Kidney (tissue), 14 donors: ENCODE data around the gene ORC4. TPM values are rescaled to one million over a fixed set of nuclear protein-coding genes. Genes with fewer than 3 reads are reported as not detected.

Experiments used
- DNase-seq, 5 donors: peaks; one replicate each; pipeline ENCODE4 v3.0.0-alpha.2; 2013 to 2020
- FAIRE-seq: peaks from 2 replicates; lab custom pipeline; 2012; peaks lifted over from hg19 to GRCh38; lab: Jason Lieb, UNC
- H3K27ac ChIP-seq, 2 donors: one replicate each; pipeline ENCODE4 v1.7.0; 2013; ENCODE audit warnings: low read depth in 2 of 2, low read length in 2 of 2, inconsistent platforms in 1 of 2
- H3K27me3 ChIP-seq: one replicate; pipeline ENCODE4 v1.7.1; 2013; ENCODE audit warnings: low read length, inconsistent platforms; ENCODE audit not compliant: control insufficient read depth, insufficient read depth
- H3K36me3 ChIP-seq, 3 donors: one replicate each; pipeline versions ENCODE4 v1.7.0 to v1.7.1; 2013; ENCODE audit warnings: low read length in 3 of 3, control low read depth in 1 of 3, inconsistent platforms in 1 of 3; ENCODE audit not compliant: insufficient read depth in 3 of 3, control insufficient read depth in 2 of 3
- H3K4me1 ChIP-seq, 3 donors: one replicate each; pipeline versions ENCODE4 v1.7.0 to v1.7.1; 2013; ENCODE audit warnings: low read length in 3 of 3, inconsistent platforms in 1 of 3, low read depth in 1 of 3; ENCODE audit not compliant: control insufficient read depth in 2 of 3, insufficient read depth in 2 of 3
- H3K4me3 ChIP-seq, 3 donors: one replicate each; pipeline versions ENCODE4 v1.7.0 to v1.8.1; 2013; ENCODE audit warnings: low read length in 3 of 3, control low read depth in 1 of 3, inconsistent platforms in 1 of 3
- H3K9ac ChIP-seq, 3 donors: one replicate each; pipeline versions ENCODE4 v1.7.0 to v1.7.1; 2013; ENCODE audit warnings: low read length in 3 of 3, control low read depth in 1 of 3, inconsistent platforms in 1 of 3
- H3K9me3 ChIP-seq, 3 donors: one replicate each; pipeline versions ENCODE4 v1.7.0 to v1.7.1; 2013; ENCODE audit warnings: low read length in 3 of 3, control low read depth in 1 of 3, inconsistent platforms in 1 of 3; ENCODE audit not compliant: control insufficient read depth in 2 of 3, insufficient read depth in 1 of 3
- intact Hi-C: fragments of 100-400 bp; cut with DNase I; formaldehyde crosslinking; loops from one replicate; pipeline ENCODE4 v1.11.1; 2022
- polyA plus RNA-seq: library from polyadenylated mRNA; stranded (reverse); fragments of 350-450 nt; fragmentation: Illumina TruSeq; extraction: RNeasy Lipid Tissue Mini Kit (QIAGEN cat#74804); gene quantifications from one replicate; pipeline ENCODE4 v1.2.3, GENCODE V29; 2014; ENCODE audit warnings: low read depth, low replicate concordance; ENCODE audit not compliant: insufficient read depth
- total RNA-seq: library from RNA; stranded (reverse); fragmentation: NEBNext Ultra II Directional; extraction: Animal tissue kit (Norgen Biotek cat#: 25700); gene quantifications from one replicate; pipeline ENCODE4 v1.2.1, GENCODE V29; 2021
- TF ChIP-seq, protein P1 (sequence below): IDR thresholded peaks from 3 replicates; pipeline ENCODE4 v1.5.1; 2012; ENCODE audit warnings: mild to moderate bottlenecking, moderate library complexity, borderline replicate concordance; ENCODE audit not compliant: insufficient read depth; ENCODE audit errors: extremely low read depth
- donor health status: control.
- donor health status: control.
- donor health status: control.
- donor health status: control.
- donor health status: control.
- donor health status: DM: yes; HTN: yes; CAD: no.
- donor health status: Normal renal cell carcinoma (clear cell type).

Gene ORC4
- total and polyA plus RNA-seq, 2 donors from 2014 or later: 34.5 to 49.7 TPM

DNA sequence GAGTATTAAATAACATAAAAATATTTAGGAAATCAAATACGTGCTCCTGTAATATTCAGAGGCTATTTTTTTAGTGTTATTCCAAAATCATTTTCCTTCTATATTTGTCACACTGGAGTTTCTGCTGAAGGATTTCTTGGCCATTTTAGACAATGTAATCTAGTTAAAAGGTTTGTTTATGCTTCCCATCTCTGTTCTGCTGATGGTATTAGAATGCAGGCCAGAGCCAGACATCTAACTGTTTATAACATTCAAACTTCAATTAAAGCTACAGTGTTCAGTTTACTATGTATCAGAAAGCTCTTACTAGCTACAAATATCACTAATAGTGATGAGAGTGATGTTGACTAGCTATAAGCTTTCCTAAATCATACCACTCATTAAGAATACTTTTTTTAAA lies 8.2 kb upstream of the ORC4 start:
- DNase-seq (no peak), FAIRE-seq (no peak)
- H3K4me1 ChIP-seq: no peaks in the 10 kb centered on the region
- H3K27me3 ChIP-seq: no peaks in the 10 kb centered on the region
- no peak overlapping the region for H3K9ac ChIP-seq
- no peak overlapping the region for H3K4me3 ChIP-seq
- no peaks in the 10 kb centered on the region for H3K9me3 ChIP-seq
- TF ChIP-seq, protein P1, sequence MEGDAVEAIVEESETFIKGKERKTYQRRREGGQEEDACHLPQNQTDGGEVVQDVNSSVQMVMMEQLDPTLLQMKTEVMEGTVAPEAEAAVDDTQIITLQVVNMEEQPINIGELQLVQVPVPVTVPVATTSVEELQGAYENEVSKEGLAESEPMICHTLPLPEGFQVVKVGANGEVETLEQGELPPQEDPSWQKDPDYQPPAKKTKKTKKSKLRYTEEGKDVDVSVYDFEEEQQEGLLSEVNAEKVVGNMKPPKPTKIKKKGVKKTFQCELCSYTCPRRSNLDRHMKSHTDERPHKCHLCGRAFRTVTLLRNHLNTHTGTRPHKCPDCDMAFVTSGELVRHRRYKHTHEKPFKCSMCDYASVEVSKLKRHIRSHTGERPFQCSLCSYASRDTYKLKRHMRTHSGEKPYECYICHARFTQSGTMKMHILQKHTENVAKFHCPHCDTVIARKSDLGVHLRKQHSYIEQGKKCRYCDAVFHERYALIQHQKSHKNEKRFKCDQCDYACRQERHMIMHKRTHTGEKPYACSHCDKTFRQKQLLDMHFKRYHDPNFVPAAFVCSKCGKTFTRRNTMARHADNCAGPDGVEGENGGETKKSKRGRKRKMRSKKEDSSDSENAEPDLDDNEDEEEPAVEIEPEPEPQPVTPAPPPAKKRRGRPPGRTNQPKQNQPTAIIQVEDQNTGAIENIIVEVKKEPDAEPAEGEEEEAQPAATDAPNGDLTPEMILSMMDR: no peak
- H3K36me3 ChIP-seq: no peaks in the 10 kb centered on the region
- no peak overlapping the region for H3K27ac ChIP-seq
- intact Hi-C loops: no loop called here

DNA sequence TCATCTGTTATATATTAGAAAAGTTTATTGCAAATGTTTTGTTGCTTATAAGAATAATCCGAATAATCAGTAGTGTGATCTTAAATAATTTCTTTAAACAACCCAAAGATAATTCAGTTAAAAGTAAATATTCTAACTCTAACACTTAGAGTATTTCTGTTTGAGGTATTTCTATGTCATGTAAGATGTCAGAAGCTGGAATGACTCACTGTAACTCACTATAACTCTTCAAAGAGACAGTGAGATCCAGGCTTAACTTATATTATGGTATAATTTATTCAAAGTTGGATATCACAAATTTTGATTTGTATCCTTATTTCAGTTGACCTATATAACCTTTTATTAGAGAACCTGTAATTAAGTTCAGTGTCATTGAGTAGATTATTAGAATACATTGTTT lies 7.3 kb upstream of the ORC4 start:
- TF ChIP-seq, protein P1: no peak
- H3K27ac ChIP-seq: no peak overlapping the region
- DNase-seq (no peak), FAIRE-seq (peak; percentile 63)
- intact Hi-C loops: no loop called here
- no peaks in the 10 kb centered on the region for H3K9me3 ChIP-seq
- H3K27me3 ChIP-seq: no peaks in the 10 kb centered on the region
- no peak overlapping the region for H3K4me3 ChIP-seq
- H3K9ac ChIP-seq: no peak overlapping the region
- H3K4me1 ChIP-seq: peaks cover 0 to 1% (median 0%) of the 10 kb centered on the region in 3 donors
- no peaks in the 10 kb centered on the region for H3K36me3 ChIP-seq

DNA sequence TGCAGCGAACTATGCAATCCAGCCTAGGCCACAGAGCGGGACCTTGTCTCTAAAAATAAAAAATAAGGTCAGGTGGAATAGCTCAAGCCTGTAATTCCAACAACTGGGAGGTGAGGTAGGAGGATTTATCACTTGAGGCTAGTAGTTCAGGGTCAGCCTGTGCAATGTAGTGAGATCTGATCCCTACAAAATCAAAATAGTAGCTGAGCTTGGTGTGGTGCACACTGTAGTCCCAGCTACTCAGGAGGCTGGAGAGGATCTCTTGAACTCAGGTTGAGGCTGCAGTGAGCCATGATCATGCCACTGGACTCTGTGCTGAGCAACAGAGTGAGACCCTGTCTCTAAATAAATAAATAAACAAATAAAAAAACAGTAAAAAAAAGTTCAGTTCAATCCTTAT lies 6.0 kb upstream of the ORC4 start:
- FAIRE-seq (no peak), DNase-seq (no peak)
- TF ChIP-seq, protein P1: no peak
- no peak overlapping the region for H3K27ac ChIP-seq
- intact Hi-C loops: no loop called here
- no peaks in the 10 kb centered on the region for H3K27me3 ChIP-seq
- H3K36me3 ChIP-seq: no peaks in the 10 kb centered on the region
- H3K4me1 ChIP-seq: peaks cover 0 to 6% (median 0%) of the 10 kb centered on the region in 3 donors
- no peaks in the 10 kb centered on the region for H3K9me3 ChIP-seq
- H3K4me3 ChIP-seq: no peak overlapping the region
- no peak overlapping the region for H3K9ac ChIP-seq

DNA sequence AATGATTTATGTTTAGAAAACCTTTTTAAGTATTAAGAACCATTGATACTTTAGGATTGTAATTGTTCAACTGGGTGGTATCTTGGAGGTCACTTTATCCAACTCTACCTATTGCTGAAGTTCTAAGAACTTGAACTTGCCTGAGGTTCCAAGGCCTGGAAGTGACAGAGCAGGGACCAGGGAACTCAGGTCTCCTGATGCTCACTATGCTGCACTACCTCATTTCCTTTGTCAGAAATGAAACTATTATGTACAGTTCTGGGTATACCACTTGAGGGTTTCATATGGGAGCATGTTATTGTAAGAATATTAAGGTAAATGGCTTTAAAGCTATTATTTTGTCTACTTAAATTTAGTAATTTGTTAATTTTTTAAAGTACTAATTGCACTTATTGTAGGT lies 3.3 kb upstream of the ORC4 start:
- H3K4me3 ChIP-seq: no peak overlapping the region
- intact Hi-C loops: no loop called here
- H3K4me1 ChIP-seq: peaks cover 0 to 8% (median 2%) of the 10 kb centered on the region in 3 donors
- no peak overlapping the region for H3K27ac ChIP-seq
- FAIRE-seq: no peak
- no peaks in the 10 kb centered on the region for H3K9me3 ChIP-seq
- TF ChIP-seq, protein P1: no peak
- H3K9ac ChIP-seq: no peak overlapping the region
- H3K27me3 ChIP-seq: no peaks in the 10 kb centered on the region
- no peak for DNase-seq
- H3K36me3 ChIP-seq: no peaks in the 10 kb centered on the region
